GM19043 (cell line): ENCODE data around the gene NHS.

Experiments used
- ATAC-seq: cut with Tn5 transposase; IDR thresholded peaks from one replicate; pipeline ENCODE4 v1.9.1; 2021; ENCODE audit warnings: low read depth; ENCODE audit not compliant: unreplicated experiment

NHS gene

DNA sequence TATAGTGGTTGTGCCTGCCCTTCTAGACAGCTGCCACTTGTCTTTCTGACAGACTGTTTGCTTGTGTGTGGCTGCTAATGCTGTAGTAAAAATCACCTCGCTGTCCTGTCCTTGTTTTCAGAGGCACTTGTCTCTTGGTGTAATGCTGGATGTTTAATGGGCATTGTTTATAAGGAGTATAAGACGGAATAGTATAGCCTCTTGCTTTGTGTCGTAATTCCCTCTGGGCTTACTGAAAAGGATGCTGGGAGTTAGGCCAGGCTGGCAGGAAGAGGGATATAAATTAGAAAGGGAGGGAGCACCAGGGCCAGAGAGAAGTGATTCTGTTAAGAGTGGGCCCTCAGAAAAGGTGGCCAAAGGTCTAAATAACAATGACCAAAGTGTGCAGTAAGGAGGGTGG is 29.0 kb downstream of the NHS start:
- ATAC-seq, result no peak

DNA sequence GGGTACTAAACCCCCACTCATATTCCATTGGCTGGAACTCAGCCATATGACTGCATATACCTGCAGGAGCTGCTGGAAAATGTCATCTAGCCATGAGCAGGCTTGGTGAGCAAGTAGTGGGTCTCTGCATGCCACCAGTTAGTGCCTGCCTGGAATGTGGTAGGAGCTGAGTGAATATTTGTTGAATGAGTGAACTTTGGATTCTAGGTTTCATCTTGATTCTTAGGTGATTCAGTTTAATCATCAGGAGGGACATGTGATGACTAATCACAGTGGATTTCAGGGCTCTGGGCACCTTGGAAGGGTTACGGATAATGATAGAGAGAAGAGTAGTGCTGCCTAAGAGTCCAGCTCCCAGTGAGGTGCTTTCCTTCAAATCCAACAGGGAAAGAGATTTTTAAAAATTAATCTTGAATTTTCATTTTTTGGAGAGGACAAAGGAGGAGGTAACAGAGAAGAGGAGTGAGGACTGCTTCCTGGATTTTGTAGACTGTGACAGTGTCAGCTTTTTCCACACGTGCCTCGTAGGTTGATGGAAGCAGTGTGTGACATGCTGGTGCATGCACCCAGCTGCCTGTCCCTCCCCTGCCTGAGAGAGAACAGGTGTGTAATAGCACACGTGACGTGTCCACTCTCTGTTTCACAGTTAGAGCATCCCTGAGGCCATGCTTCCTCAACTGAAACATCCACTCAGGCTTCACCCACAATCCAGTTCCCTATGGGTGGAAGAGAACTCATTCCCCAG is 30.4 kb downstream of the NHS start:
- ATAC-seq, result no peak

DNA sequence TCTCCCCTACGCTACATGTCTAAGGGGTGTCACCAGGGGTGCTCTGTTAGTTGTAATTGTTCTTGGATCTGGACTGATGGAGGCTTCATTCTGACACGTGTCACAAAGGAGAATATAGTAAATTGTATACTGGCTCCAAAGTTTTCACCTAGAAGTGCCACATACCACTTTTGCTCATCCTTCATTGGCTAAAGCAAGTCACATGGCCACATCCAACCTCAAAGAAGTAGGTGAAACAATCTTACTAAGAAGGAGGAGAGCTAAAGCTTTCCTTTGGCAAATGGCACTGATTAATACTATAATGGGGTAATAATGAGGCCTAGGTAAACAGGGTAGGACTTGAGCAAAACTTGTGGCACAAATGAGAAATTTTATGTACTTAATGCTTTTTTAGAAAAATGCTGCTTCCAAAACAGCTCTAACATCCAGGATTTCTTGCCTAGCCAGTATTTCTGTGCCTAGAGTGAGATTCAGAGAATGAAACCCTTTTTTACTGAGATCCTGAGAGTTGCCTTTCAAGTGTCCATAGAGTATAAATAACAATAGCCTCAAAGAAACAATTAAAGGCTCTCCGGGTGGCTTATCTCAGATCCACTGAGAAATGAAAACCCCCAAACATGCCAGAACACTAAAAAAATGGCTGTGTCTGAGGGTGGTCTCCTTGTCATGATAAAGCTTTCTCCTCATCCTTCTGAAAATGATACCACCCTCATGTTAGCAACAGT is 34.7 kb downstream of the NHS start:
- no peak for ATAC-seq

DNA sequence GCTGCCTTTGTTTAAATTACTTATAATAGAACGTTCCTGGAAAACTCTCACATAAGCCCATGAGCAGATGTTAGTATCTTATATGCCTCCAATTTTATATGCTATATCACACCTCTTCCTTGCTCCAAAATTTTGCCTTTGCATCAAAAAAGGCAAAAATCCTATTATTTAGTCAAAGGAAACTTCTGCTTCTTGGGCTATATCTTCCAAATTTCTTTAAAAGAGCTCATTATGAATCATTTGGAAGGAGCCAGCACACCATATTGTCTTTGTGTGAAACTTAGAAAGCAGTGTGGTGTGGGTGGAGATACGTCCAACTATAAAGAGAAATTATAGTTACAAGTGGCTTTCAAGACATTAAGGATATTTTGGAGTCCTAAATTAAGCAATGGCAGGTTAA is 35.7 kb downstream of the NHS start:
- no peak for ATAC-seq

DNA sequence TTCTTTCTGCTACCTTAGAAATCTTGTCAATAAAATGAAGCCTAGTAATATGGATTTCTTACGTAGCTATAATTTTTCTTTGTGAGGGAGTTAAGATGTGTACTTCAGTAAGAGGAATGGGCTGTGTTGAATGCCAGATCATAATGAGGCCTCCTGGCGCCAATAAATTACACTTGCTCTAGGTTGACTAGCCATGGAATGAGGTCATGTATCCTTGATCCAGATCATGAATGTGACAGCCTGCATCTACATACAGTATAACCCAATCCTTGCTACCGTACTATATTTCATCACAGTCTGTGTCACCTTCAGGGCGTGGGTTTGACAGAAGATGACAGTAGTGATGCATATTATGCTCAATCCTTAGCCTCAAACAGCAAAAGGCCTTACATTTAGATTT is 36.2 kb downstream of the NHS start:
- ATAC-seq, result no peak

DNA sequence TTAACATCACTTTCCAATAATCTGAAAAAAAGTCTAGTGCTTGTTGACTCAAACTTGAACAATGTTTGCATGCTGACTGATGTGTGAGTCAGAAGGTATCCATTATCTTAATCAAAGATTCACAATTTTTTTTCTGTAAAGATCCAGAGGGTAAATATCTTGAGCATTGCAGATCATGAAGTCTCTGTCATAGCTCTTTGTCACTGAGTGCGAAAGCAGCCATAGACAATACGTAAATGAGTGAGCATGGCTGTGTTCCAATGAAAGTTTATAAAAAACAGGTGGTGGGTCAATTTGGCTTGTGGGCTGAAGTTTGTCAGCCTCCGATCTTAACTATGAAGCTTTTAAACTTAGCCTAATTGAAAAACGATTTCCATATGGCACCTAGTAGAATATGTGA is 37.7 kb downstream of the NHS start:
- no peak for ATAC-seq

DNA sequence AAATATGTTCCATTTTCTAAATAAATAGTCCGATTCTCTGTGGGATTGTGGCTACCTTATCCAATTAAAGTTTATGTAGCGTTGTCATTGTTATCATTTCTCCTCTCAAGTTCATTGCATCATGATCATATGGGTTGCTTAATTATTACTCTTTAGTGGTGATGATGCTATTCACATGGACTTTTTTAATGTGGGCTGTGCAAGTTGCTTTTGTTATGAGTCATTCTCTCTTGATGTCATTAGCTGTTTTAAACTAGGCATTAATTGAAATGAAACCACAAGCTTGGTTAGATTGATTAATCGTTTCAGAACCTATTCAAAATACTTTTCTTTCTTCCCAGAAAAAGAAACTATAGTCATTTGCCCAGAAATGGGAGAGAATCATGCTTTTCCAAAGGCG is 38.2 kb downstream of the NHS start:
- ATAC-seq, result no peak

DNA sequence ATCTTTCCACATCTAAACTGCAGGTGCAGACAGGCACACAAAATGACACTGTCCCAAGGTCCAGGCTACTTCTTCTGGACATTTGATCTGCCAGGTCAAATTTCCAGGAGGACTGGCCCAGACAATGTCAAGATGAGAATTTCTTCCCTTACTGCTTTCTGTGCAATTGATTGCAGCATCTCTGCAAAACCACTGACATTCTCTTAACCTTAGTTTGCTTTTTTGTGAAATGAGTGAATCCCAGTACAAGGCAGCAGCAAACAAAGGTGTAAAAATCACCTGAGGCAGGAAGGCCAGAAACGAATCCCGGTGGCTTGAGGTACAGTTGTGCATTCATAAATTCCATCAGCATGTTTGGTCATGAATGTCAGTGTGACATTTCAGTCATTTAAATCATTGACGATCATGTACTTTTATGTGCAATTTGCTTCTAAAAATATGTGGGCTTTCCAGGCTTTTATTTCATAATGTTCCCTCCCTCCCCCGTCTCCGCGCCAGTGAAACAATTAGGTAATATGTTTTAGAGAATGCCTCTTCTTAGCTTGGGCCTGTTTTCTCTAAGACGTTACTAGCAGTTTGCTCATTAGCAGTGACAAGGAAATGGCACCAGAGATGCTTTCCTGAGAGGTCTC is 39.1 kb downstream of the NHS start:
- ATAC-seq, result no peak

DNA sequence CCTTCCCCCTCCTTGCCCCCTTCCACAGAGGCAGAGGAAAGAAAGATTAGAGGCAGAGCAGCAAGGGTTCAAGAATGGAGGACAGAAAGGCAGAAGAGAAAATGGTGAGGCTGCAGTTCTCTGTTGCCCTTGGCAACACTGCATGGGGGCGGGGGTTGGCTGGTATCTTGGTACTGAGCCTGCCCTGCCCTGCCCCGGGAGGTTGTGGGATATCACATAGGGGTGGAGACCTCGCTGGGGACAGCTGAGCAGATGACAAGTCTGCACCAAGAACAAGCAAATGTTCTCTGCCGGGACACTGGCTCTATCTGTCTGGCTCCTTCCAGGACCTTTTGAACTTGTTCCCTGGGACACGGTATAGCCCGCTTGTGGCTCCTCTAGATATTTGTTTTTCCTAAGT is 39.8 kb downstream of the NHS start:
- ATAC-seq, result no peak

DNA sequence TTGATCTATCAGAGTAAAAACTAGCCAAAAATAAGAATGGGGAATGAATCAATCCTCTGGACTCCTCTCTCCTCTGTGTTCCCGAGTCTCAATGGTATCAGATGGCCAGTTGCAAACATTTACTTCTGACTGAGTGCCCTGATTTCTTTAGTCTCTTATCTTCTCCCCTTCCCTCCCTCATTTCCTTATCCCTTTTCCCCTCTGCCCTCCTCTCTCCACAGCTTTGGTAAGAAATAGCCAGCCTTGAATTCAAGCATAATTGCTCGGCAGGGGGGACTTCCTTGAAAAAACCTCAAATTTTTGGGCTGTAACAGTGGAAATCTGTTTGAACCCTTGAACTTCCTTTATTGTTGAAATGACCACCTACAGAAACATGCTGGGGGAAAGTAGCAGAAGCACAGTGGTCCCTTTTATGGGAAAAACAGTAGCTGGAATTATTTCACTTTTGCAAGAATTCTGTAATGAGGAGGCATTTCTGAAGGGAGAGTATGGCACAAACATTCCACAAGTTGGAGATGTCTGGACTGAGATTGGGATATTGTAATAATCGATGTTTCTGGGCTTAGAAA is 40.3 kb downstream of the NHS start:
- ATAC-seq, result no peak

DNA sequence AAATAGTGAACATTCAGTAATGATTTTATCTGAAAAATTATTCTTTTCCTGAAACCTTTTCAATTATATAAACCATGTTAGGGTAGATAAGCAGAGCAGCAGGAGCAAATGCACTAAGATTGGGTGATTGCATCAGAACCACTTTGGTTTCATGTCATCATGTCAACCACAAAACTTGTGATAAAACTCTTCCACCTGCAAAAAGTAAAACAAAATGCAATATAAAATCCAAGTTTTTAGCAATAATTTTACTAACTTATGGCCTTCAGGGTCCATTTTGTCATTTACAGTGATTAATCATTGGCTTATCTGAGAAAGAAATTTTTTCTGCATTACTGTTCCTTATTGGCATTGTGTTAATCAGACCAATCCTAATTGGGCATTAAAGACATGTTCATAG is 42.4 kb downstream of the NHS start:
- ATAC-seq, result no peak

DNA sequence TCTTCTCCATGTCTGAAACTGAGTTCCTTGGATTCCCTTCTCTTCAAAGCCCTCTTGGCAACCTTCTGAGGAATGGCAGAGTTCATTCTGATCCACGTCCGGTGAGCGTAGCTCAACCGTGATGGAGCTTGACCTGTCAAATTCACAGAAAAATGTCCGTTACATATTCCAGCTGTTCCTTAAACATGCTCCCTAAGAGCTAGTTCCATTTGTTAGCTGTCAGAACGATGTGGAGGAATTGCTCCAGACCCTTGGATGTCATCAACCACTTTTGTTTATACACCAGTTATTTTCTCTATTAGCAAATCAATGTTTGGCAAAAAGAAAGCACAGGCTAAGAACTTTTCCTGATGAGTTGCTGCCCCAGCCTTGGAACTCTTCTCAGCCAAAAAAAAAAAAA is 50.1 kb downstream of the NHS start:
- no peak for ATAC-seq

DNA sequence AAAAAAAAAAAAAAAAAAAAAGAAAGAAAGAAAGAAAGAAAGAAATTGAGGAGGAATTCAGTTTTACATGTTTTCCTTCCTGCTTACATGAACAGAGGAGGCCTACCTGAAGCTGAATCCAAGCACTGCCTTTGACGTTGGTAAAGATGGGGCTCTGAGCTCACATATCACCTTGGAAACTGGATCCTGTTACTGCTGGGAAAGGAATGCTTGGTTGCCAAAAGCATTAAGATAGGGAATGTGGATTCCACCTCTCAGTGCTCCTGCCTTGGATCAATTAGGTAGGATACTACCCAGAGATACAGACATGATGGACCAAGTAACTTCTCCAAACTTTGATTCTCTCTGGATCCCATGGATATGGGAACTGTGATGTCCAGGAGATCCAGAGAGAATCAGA is 50.6 kb downstream of the NHS start:
- ATAC-seq, result no peak

DNA sequence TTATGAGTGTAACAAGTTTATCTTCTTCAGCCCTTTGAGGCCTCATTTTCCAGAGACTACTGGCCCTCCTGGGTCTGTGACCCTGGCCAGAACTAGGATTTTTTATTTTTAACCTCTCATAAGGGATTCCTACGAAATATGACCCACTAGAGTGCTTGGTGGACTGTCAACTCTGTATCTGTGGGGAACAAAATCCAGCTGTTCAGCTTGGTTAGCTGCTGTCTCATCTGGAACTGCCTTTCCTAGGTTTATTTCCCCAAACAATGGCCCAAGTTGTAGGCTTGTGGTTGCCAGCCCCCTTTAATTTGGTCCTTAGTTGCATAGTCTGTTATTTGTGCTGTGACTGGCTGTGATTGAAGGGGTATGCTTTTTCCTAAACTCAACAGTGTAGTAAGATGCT is 56.2 kb downstream of the NHS start:
- ATAC-seq, result no peak

DNA sequence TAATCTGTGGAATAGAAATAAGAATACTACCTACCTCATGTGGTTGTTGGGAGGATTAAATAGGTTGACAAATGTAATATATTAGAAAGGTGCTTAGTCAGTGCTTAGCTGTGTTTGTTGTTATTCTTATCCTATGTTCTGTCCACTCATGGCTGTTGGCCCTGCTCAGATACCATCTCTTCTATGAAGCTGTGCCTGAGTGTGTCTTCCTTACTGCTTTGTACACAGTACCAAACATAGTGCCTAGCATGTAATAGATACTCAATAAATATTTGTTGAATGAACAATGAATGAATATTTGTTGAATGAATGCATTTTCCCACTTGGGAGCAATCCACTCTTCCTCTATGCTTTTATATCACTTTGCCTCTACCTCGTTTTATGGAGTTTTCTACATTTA is 57.2 kb downstream of the NHS start:
- no peak for ATAC-seq

DNA sequence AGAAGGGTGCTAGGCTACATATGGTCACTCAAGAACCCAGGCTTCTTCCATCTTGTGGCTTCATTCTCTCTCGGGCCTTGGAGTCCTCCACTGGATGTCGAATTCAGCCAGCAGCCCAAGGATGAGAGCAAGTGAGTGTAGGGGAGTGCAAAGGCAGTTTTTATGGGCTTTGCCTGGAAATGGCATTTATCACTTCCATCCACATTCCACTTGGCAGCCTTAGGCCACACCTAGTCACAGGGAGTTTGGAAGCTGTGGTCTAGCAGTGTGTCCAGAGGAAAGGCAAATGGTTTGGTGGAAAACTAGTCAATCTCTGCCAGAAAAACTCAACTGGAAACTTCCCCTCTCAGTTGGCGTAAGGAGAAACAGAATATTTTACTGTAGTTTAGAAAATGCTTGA is 59.0 kb downstream of the NHS start:
- ATAC-seq, result no peak

DNA sequence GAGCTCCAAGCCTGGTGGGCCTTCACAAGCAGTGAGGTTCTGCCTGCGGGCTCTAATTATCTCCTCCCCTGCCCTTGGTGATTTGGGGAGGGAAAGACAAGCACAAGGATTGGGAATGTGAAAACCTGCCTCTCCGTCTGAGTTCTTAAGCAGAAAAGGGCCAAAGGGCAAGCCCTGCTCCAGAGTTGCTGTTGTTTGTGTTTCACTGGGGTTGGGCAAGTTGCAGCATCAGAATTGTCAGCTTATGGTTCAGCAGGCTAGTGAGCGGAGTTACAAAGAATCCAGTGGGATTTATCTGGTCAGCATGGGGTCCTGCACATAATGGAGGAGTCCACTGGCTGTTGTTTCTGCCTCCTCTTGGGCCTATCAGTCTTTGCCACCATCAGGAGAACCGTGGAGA is 60.5 kb downstream of the NHS start:
- ATAC-seq, result no peak

DNA sequence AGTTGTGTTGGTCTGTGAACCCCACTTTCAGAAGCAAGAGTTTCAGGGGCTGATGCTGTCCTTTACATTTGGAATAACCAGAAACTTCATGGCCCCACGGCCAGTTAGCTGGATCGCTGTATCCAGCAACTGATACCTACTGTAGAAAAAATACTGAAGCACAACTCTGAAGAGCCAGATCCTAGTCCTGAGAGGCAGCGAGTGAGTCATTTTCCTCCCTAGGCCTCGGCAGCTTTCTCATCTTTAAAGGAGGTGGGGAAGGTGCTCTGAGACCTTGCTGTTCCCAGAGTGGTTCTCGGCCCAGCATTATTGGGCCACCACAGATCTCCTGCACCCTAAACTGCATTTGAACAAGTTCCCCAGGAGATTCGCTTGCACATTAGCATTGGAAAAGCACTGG is 63.2 kb downstream of the NHS start:
- no peak for ATAC-seq

DNA sequence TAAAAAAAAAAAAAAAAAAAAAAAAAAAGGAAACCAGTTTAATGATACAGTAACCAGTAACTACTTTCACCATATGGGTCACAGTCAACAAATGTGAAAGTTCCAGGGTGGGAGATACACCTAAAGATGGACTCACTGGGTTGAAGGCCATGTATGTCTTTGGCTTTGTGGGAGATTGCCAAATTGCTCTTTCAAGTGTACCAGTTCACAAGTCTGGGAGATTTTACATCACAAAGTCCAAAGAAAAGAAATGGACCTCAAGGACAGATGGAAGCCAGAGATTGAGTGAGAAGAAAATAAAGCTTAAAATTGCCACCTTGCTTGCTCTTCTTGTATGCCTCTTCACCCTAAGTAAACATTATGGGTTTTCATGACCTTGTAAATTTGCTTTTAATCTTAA is 65.3 kb downstream of the NHS start:
- ATAC-seq, result no peak

DNA sequence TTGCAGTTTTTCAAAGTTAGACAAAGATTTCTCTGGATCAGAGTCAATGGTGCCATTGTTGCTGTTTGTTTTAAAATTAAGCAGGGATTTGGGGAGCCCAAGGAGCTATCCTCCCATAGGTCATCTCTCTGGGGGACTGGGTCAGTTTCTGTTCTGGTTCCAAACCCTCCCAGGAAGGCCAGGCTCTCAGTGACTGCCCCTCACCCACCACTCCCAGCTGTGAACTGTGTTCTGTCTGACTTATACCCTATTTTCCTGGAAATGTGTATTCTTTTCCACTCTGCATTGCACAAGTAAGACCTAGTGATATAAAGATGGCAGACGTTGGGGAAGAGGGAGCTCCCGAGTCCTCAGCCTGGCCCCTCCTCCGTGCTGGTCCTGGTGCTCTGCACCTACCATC is 65.8 kb downstream of the NHS start:
- ATAC-seq, result no peak

DNA sequence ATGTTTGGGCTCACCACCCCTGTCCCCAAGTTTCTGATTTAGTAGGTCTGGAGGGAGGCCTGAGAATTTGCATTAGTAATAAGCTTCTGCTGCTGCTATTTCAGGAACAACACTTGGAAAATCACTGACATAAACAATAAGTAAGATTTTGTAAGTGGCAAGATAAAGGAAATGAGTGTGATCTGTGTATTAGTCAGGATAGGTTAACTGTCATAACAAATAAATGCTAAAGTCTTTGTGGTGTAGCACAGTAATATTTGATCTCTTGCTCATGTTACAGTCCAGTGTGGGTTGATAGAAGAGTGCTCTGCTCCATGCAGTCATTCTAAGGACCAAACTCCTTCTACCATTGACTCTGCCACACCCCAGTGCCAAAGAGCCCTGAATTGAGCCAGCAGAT is 67.0 kb downstream of the NHS start:
- no peak for ATAC-seq

DNA sequence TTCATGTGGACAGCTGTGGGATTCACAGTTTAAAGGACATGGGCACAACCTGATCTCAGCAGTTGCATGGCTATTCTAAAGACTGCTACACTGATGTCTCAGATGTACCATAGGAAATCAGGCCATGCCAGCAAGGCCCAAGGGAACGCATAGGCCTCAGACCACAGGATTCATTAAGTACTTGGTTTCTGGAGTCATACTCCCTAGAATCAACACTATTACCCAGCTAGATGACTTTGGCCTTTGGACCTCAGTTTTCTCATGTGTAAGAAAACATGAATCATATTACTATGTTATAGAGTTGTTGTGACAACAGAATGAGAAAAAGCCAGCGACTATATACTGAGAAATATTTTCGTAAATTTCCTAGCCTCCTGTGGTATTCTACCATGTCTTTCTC is 67.9 kb downstream of the NHS start:
- ATAC-seq, result no peak
